Esophagus squamous epithelium (tissue), 4 donors: Measurements from ENCODE around the gene PDLIM5.

ENCODE experiments used
- POLR2A ChIP-seq, 4 donors: fragments of 450-650 bp; IDR thresholded peaks; one replicate each; pipeline ENCODE4 v1.6.1; 2017; ENCODE audit warnings: antibody characterized with exemption in 4 of 4, mild to moderate bottlenecking in 4 of 4, moderate library complexity in 3 of 4
- TF ChIP-seq, protein P1 (sequence below), 6 experiments: fragments of 450-650 bp in 4 of 6; fragments of 200-600 bp in 2 of 6; sonication (generic) in 2 of 6; IDR thresholded peaks; one replicate each; pipeline ENCODE4 v1.5.1; 2016 to 2019; ENCODE audit warnings: antibody characterized with exemption in 6 of 6, mild to moderate bottlenecking in 4 of 6, moderate library complexity in 4 of 6

GRCh38 chr4:94408549-94409374, 43.0 kb upstream of the PDLIM5 start:
- TF ChIP-seq, protein P1, sequence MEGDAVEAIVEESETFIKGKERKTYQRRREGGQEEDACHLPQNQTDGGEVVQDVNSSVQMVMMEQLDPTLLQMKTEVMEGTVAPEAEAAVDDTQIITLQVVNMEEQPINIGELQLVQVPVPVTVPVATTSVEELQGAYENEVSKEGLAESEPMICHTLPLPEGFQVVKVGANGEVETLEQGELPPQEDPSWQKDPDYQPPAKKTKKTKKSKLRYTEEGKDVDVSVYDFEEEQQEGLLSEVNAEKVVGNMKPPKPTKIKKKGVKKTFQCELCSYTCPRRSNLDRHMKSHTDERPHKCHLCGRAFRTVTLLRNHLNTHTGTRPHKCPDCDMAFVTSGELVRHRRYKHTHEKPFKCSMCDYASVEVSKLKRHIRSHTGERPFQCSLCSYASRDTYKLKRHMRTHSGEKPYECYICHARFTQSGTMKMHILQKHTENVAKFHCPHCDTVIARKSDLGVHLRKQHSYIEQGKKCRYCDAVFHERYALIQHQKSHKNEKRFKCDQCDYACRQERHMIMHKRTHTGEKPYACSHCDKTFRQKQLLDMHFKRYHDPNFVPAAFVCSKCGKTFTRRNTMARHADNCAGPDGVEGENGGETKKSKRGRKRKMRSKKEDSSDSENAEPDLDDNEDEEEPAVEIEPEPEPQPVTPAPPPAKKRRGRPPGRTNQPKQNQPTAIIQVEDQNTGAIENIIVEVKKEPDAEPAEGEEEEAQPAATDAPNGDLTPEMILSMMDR (IDR thresholded peaks at IDR 0.05) = no peak
- TF ChIP-seq POLR2A (IDR thresholded peaks at IDR 0.05) = no peak
